SHP77 (cell line): ENCODE results near the gene LYPD4.

Experiments
- DNase-seq, 2 experiments: peaks; one replicate each; lab custom pipeline; 2025; lab: John Stamatoyannopoulos, UW

LYPD4 gene

DNA sequence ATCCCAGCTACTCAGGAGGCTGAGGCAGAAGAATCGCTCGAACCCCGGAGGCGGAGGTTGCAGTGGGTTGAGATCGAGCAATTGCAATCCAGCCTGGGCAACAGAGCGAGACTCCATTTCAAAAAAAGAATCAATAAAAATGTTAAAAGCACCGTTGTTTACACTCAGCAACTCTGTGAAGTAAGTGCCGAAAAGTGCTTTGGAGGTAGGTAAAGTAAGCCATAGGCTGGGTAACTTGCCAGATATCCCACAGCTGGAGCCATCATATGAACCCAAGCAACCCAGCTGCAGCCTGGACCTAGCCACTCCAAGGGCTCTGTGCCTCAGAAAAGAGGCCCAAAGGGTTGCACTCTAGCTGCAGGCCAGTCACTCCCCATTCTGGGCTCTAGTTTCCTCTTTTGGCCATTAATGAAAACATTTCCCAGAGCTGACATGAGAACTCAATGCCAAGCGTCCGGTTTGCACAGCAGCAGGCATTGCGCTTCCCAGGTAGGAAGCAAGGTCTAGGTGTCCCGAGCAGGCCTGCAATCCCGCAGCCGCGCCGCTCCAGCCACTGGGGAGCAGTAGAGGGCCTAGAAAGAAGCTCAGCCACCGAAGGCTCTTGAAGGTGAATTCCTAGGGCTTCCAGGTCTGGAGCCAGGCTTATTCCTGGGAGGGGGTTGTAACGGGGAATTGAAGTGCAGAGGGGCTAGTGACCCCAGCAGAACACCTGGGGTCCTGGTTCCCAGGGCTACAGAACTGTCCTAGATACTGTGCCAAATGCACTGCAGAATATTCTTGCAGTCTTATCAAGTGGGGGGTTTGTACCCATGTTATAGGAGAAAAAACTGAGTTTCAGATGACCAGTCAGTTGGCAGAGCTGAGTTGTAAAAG is 28.5 kb upstream of the LYPD4 start:
- DNase-seq, result peak; percentile 48 to 68

DNA sequence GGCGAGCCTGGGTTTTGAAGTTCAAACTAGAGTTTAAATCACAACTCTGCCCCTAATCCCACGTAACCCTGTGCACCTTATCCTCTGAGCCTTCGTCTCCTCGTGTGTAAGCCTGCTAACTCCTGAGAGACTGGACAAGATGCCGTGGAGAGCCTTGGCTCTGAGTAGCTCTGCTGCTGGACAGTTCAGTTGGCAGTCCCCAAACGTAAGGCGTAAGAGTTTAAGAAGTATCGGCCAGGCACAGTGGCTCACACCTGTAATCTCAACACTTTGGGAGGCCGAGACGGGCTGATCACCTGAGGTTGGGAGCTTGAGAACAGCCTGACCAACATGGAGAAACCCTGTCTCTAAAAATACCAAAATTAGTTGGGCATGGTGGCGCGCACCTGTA is 27.9 kb upstream of the LYPD4 start:
- no peak for DNase-seq

DNA sequence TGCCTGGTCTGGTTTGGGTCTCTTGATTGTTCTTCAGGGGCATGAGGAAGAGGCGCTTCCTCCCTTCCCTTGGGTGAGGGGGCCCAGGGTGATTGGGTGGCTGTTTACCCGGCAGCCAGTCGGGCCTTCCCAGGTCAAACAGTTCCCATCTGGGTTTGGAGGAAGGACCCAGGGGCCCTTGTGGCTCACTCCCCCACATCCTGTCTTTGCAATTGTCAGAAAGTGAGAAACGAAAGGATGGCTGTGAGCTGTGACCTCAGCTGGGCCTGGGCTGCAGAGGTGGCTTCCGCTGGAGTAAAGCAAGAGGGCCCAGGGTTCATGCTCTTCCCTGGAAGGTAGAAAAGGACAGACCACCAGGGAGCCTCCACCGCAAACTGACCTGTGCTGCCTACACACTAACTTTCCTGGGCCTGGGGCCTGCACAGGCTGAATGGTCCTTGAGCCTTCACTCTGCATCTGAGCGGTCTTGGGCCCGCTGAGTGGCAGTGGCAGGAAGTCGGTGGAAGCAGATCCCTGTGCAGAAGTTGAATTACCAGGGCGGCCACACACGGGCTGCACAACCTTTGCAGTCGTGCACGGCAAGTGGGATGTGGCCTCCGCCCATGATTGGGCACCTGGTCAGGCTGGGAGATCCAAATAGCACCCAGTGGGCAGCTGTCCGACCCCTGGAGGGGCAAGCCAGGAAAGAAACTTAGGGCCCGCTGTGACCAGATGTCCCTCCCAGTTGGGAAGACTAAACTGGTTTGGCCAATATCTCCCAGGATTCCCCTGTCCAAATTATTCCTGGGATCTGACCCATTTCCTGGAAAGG is 27.3 kb upstream of the LYPD4 start:
- no peak for DNase-seq

DNA sequence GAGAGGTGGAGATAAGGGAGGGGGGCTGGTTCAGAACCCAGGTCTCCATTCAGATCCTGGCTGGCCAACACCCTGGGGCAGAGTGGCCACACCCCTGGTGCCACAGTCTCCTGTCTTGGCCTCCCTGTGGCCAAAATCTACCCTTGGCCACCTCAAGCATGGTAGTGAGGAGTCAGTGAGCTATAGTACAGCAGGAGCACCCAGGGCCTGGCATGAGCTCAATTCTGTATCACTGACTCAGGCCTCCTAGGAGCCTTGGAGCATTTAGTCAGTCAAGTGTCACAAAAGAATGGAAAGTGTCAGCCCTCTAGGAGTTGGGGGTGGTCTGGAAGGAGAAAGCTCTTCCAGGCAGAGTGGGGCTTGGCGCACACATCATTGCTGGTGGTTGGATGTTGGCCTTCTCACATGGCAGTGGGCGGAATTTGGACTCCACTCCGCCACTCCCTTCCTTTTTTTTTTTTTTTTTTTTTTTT is 26.0 kb upstream of the LYPD4 start:
- no peak for DNase-seq

DNA sequence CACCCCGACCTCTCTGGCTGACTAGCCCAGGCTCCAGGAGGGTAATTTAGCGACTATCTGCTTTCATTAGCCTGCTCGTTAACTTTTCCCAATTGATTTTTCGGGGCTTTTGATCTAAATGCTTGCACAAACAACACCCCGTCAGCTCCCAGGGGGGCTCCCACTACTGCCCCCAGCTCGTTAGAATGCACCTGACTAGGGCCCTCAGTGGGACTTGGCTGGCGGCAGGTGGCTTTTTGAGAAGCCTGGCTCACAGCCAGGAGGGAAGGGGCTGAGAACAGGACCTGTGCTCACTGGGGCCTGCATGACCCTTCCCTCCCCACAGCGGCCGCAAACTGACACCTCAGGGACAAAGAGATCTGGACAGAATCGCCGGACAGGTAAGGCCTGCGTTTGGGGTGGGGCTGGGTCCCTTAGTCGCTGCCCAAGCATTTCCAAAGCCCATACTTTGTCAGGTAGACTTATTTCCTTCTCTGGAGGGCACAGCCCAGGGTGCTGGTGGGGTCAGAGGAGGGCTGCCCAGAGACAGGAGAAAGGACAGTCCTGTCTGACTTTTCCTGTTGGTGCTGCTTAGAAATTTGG is 25.0 kb upstream of the LYPD4 start:
- DNase-seq, result no peak

DNA sequence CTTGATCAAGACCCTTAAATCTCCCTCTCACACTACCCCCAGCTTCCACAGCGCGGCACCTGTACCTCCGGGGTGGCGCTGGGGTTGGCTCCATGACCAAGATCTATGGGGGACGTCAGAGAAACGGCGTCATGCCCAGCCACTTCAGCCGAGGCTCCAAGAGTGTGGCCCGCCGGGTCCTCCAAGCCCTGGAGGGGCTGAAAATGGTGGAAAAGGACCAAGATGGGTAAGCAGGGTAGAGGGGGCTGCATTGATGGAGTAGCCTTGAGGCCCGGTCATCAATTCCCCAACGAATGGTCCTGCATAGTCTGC is 24.5 kb upstream of the LYPD4 start:
- DNase-seq, result no peak

DNA sequence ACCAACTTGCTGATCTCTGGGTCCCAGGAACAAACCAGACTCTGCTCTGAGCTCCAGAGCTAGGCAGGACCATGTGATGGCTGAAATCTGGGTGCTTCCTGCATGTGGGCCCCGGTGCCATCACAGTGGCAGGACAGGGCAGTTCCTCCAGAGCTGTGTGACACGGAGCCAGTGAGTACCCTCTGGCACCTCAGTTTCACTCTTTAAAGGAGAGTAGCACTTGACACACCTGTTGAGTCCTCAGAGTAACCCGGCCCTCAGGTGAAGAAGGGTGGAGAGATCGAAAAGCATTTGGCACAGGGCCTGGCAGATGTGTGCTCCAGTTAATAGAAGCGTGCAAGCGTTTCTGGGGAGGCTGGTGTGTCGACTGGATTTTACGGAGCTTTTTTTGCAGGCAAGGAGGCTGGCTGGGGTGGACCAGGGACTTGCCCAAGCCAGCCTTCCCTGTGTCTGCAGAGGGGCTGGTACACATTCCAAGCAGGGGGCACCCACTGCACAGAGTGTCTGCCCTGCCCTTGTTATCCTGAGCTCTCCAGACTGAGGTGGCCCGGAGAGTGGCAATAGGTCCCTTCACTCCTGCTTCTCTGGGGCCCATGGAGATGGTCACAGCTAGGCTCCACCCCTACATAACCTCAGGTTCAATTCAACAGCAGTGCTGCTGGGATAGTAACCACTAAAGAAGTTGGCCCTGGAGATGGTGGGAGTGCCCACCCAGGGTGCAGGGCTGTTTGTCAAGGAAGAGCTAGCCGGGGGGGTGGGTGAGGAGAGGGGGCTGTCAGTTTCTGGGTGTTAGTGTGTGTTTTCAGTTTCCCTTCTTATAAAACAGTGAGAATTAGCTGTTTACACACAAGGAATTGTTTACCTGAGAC is 23.9 kb upstream of the LYPD4 start:
- no peak for DNase-seq

DNA sequence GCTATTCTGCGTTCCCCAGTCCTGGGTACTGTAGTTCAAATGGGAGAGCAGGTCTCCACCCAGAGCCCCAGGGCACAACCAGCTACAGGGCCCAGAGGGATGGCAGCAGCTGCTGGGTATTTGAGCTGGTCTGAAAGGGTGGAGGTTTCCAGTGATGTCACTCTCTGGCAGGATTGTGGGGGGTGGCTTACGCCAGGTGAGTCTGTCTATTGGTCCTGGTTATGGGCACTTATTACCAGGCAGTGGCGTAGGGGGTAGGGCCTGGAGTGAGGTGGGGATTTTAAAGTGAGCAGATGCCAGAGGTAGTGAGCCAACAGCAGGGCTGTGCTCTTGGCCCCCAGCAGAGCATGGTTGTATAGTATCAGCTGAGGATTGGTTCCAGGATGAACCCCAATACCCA is 21.8 kb upstream of the LYPD4 start:
- no peak for DNase-seq

DNA sequence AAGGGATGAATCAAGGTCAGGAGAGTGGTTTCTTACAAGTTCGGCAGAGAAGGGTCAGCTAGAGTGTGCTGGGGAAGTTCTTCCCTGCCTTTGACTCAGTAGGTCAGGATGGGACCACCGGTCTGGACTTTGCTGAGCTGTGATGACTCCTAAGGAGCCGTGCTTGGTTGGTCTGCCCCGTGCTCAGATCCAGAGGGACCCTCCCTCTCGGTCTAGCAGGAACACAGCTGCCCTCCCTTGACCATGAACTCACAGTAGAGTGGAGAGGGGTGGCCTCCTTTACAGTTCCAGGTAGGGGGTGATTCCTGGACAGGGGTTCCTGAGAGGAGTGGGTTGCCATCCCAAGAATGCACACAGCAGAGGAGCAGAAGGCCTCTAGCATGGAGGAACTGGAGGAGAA is 19.9 kb upstream of the LYPD4 start:
- no peak for DNase-seq

DNA sequence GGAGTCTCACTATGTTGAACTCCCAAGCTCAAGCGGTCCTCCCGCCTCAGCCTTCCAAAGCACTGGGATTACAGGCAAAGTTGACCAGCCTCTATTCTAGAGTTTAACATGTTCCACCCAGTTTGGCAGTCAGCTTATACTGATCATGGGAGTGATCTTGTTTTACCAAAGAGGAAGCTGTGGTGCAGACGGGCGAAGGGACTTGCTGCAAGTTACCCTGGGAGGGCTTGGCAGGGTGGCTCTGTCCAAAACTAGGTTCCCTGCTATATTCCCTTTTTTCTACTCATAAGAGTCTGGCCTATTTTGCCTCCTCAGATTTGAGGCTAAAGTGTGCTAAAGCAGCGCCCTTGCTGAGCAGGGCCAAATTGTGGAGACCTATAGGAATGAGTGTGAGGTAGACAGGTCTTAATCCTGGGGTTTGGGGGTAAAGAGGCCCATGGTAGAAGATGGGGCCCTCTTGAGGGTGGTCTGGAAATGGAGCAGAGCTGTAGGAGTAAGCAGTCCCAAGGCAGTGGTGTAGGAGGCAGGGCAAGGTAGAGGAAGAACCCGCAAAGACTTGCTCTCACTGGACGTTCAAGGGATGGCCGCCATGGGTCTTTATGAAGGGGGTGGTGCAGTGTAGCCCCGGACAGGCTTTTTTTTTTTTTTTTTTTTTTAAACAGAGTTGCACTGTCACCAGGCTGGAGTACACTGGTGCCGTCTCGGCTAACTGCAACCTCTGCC is 18.9 kb upstream of the LYPD4 start:
- no peak for DNase-seq

DNA sequence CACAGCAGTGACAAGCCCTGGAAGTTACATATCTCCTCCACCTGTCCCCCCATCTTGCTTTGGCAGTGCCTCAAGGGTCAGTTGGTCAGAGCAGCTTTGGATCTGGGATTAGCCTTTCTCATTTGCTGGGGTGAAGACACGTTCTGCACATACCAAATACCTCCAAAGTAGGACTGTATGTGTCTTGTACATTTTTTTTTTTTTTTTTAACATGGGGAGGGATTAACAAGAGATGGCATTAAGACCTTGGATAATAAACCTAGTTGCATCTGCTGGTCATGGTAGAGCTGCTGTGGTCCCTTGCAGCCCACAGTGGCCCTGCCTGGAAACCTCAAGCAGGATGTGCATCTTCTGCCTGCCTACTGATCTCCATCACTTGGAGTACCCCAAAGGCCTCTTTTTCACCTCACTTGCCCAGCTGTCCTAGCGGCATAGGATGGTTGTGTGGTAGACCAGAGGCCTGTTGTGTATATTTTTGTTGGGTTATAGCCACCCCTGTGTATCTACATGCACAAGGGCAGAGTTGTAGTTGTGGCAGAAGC is 18.0 kb upstream of the LYPD4 start:
- DNase-seq, result no peak

DNA sequence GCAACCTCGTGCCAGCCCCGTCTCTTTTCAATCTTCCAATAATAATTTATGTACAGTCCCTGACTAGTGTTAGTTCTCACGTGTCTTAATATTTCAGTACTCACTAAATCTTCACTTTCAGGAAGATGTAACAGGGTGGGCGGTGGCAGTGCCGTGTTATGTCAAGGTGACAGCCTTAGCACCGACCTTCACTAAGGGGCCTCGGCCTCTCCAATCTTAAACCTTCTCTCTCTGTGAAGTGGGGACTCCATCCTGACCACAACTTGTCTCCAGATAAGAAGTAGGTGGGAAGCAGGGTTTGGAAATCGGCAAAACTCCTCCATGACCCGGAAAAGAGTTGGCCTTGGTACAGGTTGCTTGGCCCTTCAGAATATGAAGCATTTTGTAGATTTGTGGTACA is 17.4 kb upstream of the LYPD4 start:
- DNase-seq, result no peak

DNA sequence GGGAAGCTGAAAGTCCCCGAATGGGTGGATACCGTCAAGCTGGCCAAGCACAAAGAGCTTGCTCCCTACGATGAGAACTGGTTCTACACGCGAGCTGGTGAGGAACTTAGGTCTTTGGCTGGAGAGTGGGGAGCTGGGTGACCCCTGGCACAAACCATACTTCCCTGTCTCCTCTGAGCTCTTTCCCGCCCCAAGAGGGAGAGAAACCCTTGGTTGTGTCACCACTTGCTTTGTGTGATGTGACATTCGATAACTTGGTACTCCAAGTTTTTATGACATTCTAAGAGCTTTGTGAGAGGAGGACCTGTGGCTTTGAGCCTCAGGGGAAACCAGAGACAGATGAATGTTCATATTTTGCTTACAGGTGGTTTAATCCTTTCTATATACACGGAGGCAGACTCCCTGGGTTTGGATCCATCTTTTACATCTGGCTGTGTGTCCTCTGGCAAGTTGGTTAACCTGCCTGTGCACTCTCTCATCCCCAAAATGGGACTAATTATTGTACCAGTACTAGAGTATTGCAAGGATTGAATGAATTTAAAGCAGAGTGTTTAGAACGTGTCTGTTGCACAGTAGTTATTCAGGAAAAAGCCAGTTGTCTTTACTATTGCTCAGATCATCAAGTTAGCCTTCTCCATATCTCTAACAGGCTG is 16.8 kb upstream of the LYPD4 start:
- no peak for DNase-seq

DNA sequence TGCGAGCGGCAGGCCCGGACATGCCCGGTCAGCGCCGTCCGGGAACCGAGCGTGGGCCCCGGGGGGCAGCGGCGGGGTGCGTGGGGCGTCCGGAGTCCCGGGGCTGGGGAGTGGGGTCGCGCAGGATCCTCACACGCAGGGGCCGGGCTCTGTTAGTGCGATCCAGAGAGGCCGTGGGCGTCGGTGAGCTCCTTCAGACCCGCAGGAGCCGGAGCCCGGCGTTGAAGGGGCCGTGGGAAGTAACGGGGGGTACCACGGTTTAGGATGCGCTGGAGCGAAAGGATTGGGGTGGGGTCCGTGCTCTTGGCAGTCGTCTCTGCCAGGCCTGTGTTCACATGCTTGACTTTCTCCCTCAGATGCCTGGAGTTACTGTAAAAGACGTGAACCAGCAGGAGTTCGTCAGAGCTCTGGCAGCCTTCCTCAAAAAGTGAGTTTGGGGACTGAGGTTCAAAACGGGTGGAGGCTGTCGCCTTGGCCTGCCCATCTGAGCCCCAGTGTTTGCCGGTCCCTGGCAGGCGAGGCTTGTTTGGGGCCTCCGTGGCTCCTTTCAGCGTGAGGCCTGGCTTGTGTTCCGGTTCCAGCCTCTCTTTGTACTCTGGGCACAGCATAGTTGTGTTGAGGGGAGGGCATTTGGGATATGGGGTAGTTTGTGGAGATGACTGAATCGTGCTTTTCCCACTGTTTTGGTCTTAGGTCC is 16.1 kb upstream of the LYPD4 start:
- DNase-seq, result no peak

DNA sequence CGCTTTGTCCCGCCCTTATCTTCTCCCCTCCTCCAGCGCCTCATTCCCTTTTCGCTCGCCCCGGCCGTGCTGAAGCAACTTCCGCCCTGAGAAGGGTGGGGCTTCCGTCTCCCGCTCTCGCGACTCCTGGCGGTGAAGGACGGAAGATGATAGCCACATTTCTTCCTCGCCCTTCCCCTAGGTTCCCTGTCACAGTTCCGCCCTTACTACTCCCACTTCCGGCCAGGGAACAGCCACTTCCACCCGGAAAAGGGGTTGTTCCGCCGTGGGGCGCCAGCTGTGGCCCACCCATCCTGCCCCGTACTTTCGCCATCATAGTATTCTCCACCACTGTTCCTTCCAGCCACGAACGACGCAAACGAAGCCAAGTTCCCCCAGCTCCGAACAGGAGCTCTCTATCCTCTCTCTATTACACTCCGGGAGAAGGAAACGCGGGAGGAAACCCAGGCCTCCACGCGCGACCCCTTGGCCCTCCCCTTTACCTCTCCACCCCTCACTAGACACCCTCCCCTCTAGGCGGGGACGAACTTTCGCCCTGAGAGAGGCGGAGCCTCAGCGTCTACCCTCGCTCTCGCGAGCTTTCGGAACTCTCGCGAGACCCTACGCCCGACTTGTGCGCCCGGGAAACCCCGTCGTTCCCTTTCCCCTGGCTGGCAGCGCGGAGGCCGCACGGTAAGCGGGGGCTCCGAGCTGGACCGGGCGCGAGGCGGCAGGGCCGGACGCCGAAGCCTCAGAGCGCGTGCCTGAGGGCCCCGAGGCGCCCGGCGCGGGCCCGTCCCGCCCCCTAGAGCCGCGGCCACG is 15.3 kb upstream of the LYPD4 start, which contains the start of gene RPS19:
Gene RPS19 (plus strand): TSS at position 638 of the 801 bp plus-strand sequence. CDS start 520 bp downstream, outside the sequence.
- peak; percentile 93 to 96 for DNase-seq

DNA sequence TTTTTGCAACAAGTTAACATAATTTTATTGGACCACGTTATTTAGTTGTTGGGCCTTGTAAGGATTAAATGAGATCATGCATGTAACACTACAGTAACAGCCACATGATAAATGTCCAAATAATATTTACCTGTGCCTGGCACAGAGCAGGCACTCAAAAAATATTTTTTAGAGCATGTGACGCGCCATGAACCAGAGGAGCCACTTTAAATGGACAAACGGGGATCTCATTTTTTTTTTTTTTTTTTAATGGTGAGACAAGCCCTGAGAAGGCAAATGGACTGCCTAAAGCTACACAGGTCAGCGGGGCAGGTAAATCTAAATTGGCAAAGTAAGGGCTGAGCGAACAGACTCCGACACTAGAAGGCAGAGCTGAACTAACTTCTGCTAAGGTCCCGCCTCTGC is 14.7 kb upstream of the LYPD4 start:
- DNase-seq, result no peak

DNA sequence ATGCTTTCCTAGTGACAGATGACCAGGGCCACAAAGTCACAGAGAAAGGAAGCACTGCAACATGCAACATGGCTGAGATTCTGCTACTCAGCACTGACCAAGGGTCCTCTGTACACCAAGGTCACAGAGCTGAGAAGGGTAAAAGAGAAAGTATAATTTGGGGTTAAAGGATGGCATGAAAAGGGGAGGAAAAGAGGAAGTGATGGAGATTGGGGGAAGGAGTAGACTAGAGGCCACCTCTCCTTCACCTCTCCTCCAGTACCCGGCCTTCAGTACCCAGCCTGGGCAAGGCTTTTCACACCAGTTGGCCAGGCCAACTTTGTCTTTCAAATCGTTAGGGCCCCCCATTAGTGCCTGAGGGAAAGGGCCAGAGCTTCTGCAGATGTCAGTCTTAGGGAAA is 9.3 kb upstream of the LYPD4 start:
- no peak for DNase-seq

DNA sequence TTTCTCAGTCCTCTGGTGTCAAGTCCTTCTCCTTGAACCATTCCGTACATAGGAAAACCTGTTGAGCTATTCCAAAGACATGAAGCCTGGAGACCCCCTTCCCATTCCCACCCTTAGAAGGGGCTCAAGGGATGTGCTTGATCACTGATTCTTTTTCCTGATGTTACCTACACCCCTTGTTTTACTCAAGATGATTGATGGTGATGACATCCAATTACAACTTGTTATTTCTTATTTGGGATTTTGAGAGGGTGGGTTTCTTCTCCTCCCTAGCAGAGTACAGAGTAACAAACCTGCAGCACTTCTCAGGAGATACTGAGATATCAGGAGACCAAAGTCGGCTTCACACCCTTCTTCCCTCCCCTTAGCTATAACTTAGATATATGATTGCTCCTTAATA is 8.9 kb upstream of the LYPD4 start:
- no peak for DNase-seq

DNA sequence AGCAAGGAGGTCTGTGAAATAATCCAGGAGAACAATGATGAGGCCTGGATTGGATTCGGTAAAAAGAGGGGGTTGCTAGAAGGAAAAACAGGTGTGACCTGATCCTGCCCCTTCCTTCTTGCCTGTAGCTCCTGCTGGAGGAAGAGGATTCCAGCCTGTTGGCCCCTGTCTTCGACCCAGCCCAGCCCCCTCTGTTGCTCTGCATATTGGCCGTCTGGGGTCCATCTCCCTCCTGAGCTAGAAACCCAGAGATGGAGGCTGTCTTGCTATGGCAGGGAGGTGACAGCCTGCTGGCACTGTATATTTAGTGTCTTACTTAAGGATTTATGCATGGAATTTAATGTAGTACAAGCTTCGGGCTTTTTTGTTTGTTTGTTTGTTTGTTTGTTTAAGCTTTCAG is 7.0 kb upstream of the LYPD4 start:
- DNase-seq, result no peak
